Pons (tissue), 1 donor: Measurements from ENCODE around the gene TRIM72.
A peak's percentile ranks its signal among the peaks of the same experiment; 100 is the strongest.
"Not testable (repeated sequence)": the region's sequence is repeated elsewhere in the genome, so short reads cannot be mapped to it uniquely, and the experiment has no call there.

Source experiments
- DNase-seq: peaks from one replicate; pipeline ENCODE4 v3.0.0-alpha.2; 2016; ENCODE audit warnings: low spot score

The TRIM72 gene

GRCh38 chr16:31190818-31191444 lies 23.0 kb upstream of the TRIM72 start:
- no peak for DNase-seq

GRCh38 chr16:31191697-31192428 lies 22.1 kb upstream of the TRIM72 start:
- DNase-seq = no peak

- DNase-seq = no peak
These were observed 20.9 kb upstream of the TRIM72 start for GRCh38 chr16:31192856-31193642.

GRCh38 chr16:31193874-31194273 lies 20.0 kb upstream of the TRIM72 start:
- DNase-seq = no peak

- no peak for DNase-seq
These were observed 19.0 kb upstream of the TRIM72 start for GRCh38 chr16:31194898-31195297.

- not testable (repeated sequence) for DNase-seq
These were observed 18.1 kb upstream of the TRIM72 start for GRCh38 chr16:31195861-31196260.

- no peak for DNase-seq
These were observed 17.4 kb upstream of the TRIM72 start for GRCh38 chr16:31196324-31197088.

- DNase-seq = no peak
These were observed 15.6 kb upstream of the TRIM72 start for GRCh38 chr16:31198207-31198882.

GRCh38 chr16:31199430-31200041 lies 14.4 kb upstream of the TRIM72 start:
- DNase-seq = no peak

GRCh38 chr16:31200111-31200510 lies 13.8 kb upstream of the TRIM72 start:
- not testable (repeated sequence) for DNase-seq

- no peak for DNase-seq
These were observed 12.9 kb upstream of the TRIM72 start for GRCh38 chr16:31200821-31201568.

- peak; percentile 38 for DNase-seq
These were observed 12.1 kb upstream of the TRIM72 start for GRCh38 chr16:31201582-31202413.

GRCh38 chr16:31202414-31203375 lies 11.2 kb upstream of the TRIM72 start, which contains the start of gene PYCARD:
Gene PYCARD (minus strand): TSS chr16:31202760. CDS start chr16:31202690, 70 bp downstream.
- DNase-seq = no peak

GRCh38 chr16:31204871-31205666 lies 8.8 kb upstream of the TRIM72 start:
- no peak for DNase-seq

- DNase-seq = no peak
These were observed 7.1 kb upstream of the TRIM72 start for GRCh38 chr16:31206776-31207175.

GRCh38 chr16:31213342-31213741 lies 577 bp upstream of the TRIM72 start:
- no peak for DNase-seq

GRCh38 chr16:31214708-31215286 lies 878 bp downstream of the TRIM72 start:
- no peak for DNase-seq
